ENCODE results near the gene EIF1.
"Not testable (repeated sequence)": the region's sequence is repeated elsewhere in the genome, so short reads cannot be mapped to it uniquely, and the experiment has no call there.

- not testable (repeated sequence) for TF ChIP-seq CTCF (IDR thresholded peaks at IDR 0.05; ENCODE audit: low read length); EZH2phosphoT487 (IDR thresholded peaks at IDR 0.05; ENCODE audit: low read length); EZH2 (optimal IDR thresholded peaks at IDR 0.05; ENCODE audit: low read depth, low read length)
Measured at GRCh38 chr17:41700843-41701242, 12.2 kb downstream of the EIF1 start.
